Neural crest cell (in vitro differentiated cells): Measurements from ENCODE around the gene COL4A1. TPM values are rescaled to one million over a fixed set of nuclear protein-coding genes. Genes with fewer than 3 reads are reported as not detected.
A peak's percentile ranks its signal among the peaks of the same experiment; 100 is the strongest.

Source experiments
- DNase-seq: peaks from one replicate; pipeline ENCODE4 v3.0.0; 2021; ENCODE audit warnings: low read depth, mixed read lengths, low spot score
- H3K27ac Mint-ChIP-seq: one replicate; pipeline ENCODE4 v1.8.0; 2021; ENCODE audit warnings: mild to moderate bottlenecking, mixed read lengths; ENCODE audit not compliant: unreplicated experiment
- H3K27me3 Mint-ChIP-seq: 2 replicates; pipeline ENCODE4 v1.8.0; 2021; ENCODE audit warnings: low read depth, mild to moderate bottlenecking, mixed read lengths
- H3K36me3 Mint-ChIP-seq: 2 replicates; pipeline ENCODE4 v1.8.0; 2021; ENCODE audit warnings: low read depth, mild to moderate bottlenecking, mixed read lengths
- H3K4me1 Mint-ChIP-seq: 2 replicates; pipeline ENCODE4 v1.8.0; 2021; ENCODE audit warnings: mixed read lengths
- H3K4me3 Mint-ChIP-seq: one replicate; pipeline ENCODE4 v1.8.0; 2021; ENCODE audit warnings: mild to moderate bottlenecking, mixed read lengths
- H3K9me3 Mint-ChIP-seq: 2 replicates; pipeline ENCODE4 v1.8.0; 2021; ENCODE audit warnings: mixed read lengths
- total RNA-seq: library from RNA; stranded (reverse); gene quantifications from 2 replicates; pipeline ENCODE4 v1.2.1, GENCODE V29; 2021
- TF ChIP-seq, protein P1 (sequence below): fragments of 200-600 bp; sonication (generic); conservative IDR thresholded peaks from 2 replicates; pipeline ENCODE4 v1.5.0; 2021; ENCODE audit warnings: antibody characterized with exemption, mild to moderate bottlenecking

COL4A1 gene
- total RNA-seq, 1 donor from 2014 or later, result 65.5 TPM

DNA sequence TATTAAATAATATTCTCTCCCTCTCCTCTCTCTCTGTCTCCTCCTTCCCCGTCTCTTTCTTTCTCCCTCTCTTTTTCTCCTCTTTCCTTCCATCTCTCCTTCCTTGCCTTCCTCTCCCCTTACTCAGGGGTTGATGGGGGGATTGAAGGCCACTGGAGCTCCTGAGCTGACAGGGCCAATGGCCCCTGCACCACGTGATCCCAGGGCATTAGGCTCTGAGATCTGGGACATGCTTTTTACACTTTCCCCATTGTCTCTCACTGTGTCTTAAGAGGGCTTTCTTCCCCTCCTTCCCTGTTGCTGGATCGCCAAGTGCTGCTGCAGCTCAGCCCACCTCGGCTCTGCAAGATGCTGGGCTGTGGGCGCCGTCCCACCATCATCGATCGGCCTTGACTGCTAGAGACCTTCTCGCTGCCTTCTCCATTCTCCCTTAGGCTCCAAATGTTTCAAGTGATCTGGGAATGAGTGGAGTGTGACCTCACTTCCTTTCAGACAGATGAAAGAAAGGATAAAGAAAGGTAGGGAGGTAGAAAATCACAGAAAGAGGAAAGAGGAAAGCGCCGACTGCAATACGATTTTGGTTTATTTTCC is 42.2 kb downstream of the COL4A1 start:
- Mint-ChIP-seq H3K9me3 (no peaks in the 10 kb centered on the region), H3K4me1 (peaks cover 57% of the 10 kb centered on the region), H3K27me3 (no peaks in the 10 kb centered on the region), H3K4me3 (no peak overlapping the region), H3K36me3 (no peaks in the 10 kb centered on the region), H3K27ac (peak overlapping the region; percentile 32)
- no peak for DNase-seq
- TF ChIP-seq, protein P1, sequence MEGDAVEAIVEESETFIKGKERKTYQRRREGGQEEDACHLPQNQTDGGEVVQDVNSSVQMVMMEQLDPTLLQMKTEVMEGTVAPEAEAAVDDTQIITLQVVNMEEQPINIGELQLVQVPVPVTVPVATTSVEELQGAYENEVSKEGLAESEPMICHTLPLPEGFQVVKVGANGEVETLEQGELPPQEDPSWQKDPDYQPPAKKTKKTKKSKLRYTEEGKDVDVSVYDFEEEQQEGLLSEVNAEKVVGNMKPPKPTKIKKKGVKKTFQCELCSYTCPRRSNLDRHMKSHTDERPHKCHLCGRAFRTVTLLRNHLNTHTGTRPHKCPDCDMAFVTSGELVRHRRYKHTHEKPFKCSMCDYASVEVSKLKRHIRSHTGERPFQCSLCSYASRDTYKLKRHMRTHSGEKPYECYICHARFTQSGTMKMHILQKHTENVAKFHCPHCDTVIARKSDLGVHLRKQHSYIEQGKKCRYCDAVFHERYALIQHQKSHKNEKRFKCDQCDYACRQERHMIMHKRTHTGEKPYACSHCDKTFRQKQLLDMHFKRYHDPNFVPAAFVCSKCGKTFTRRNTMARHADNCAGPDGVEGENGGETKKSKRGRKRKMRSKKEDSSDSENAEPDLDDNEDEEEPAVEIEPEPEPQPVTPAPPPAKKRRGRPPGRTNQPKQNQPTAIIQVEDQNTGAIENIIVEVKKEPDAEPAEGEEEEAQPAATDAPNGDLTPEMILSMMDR, result no peak

DNA sequence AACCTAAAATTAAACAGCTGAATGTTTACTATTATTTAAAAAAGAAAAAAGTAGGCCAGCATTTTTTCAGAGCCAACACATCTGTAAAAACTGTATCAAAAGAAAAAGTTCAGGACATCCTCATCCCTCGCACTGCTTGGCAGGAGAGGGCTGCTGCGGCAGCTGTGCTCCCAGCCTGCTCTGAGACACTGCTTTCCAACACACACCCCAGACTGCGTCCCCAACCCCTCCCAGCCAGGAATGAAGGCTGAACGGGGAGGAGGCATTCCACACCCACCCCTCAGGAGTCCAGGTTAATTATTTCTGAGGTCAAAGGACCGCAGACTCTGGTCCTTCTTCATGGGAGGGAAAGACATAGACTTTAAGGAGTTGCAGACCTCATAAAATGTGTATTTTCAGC is 43.1 kb downstream of the COL4A1 start:
- peaks cover 57% of the 10 kb centered on the region for H3K4me1 Mint-ChIP-seq
- no peak overlapping the region for H3K4me3 Mint-ChIP-seq

DNA sequence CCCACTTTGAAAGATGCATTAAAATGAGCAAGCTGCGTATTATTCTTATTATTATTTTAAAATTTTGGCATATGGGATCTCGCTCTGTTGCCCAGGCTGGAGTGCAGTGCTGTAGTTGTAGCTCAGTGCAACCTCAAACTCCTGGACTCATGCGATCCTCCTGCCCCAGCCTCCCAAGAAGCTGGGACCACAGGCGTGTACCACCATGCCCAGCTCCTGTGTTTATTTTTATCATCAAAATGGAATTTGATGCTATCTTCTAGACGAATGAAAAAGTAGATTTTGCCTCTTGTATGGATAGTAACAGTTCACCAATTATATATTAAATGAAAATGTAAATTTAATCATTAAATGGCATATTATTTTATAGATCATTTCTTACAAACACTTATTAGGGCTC is 43.6 kb downstream of the COL4A1 start:
- no peak overlapping the region for H3K4me3 Mint-ChIP-seq
- no peaks in the 10 kb centered on the region for H3K9me3 Mint-ChIP-seq
- TF ChIP-seq, protein P1, result no peak
- H3K4me1 Mint-ChIP-seq, result peaks cover 57% of the 10 kb centered on the region
- H3K36me3 Mint-ChIP-seq, result no peaks in the 10 kb centered on the region
- no peak overlapping the region for H3K27ac Mint-ChIP-seq
- no peaks in the 10 kb centered on the region for H3K27me3 Mint-ChIP-seq
- DNase-seq, result no peak

More for the DNA sequence above, 43.1 kb downstream of the COL4A1 start:
- DNase-seq, result no peak
- H3K9me3 Mint-ChIP-seq, result no peaks in the 10 kb centered on the region
- H3K27me3 Mint-ChIP-seq, result no peaks in the 10 kb centered on the region
- no peaks in the 10 kb centered on the region for H3K36me3 Mint-ChIP-seq
- H3K27ac Mint-ChIP-seq, result no peak overlapping the region
- TF ChIP-seq, protein P1, result no peak

DNA sequence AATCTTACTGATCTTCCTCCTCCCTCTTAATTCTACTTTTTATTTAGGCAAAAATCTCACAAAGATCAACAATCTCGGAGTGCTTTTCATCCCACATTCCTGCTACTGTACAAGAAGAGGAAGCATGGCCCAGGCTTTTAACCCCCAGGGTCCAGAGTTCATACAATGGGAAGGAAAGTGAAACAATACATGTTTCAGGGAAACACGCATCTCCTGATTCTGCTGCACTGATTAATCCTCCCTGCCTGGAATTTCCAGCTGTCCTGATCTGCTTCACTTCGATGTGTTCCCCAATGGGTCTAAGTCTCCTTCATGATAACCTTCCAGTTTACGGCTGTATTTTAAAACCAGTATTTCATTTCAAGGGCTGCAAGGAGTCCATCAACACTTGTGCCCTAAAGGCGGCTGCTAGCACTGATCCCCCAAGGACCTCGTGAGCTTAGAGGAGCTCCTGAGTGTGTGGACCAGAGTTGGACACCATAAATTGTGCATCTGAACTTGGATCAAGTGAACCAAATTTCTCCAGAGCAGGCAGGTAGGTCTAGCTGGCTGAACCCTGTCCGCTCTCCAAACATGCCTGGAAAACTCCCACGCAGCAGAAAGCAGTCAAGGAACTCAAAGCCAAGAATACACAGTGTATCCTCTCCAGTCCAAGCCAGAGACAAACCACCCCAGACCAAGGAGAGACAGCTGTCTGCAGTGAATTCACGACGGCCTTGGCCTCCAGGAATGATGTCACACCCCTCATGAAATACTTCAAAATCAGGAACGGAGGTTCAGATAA is 44.3 kb downstream of the COL4A1 start:
- Mint-ChIP-seq H3K27me3 (no peaks in the 10 kb centered on the region), H3K4me3 (no peak overlapping the region), H3K9me3 (no peaks in the 10 kb centered on the region), H3K27ac (no peak overlapping the region), H3K4me1 (peaks cover 57% of the 10 kb centered on the region), H3K36me3 (no peaks in the 10 kb centered on the region)
- TF ChIP-seq, protein P1, result no peak
- no peak for DNase-seq

DNA sequence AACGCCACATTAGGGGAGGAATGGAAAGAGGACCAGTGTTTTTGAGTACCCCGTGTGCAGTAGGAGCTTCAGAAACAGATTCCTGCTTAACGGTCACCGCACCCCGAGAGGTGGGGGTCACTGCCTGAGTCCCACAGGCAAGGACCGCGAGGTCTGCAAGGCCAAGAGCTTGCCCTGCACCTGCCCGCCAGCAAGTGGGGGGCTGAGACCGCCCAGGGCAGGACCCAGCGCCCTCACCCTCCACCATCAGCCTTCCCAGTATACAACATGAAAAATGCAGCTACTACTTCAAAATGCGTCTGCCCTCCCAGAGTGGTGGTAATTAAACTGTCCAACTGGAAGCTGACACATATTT is 44.9 kb downstream of the COL4A1 start:
- Mint-ChIP-seq H3K4me1 (peaks cover 52% of the 10 kb centered on the region), H3K36me3 (no peaks in the 10 kb centered on the region), H3K27me3 (no peaks in the 10 kb centered on the region), H3K9me3 (no peaks in the 10 kb centered on the region), H3K27ac (no peak overlapping the region), H3K4me3 (no peak overlapping the region)
- TF ChIP-seq, protein P1, result no peak
- no peak for DNase-seq
